Right renal cortex interstitium (tissue), 3 donors: ENCODE measurements around the gene IFIH1. TPM values are rescaled to one million over a fixed set of nuclear protein-coding genes. Genes with fewer than 3 reads are reported as not detected.

Experiments
- DNase-seq, 3 donors: peaks; one replicate each; pipeline ENCODE4 v3.0.0-alpha.2; 2013; ENCODE audit warnings: low read depth in 3 of 3, low spot score in 2 of 3
- polyA plus RNA-seq, 3 donors: library from polyadenylated mRNA; unstranded; fragments of 120-200 nt; gene quantifications; one replicate each; pipeline ENCODE4 v1.2.1, GENCODE V29; 2013; ENCODE audit not compliant: insufficient read length in 3 of 3

IFIH1 gene
- polyA plus RNA-seq, 3 donors: 7.9 to 8.4 (median 8.3) TPM

DNA sequence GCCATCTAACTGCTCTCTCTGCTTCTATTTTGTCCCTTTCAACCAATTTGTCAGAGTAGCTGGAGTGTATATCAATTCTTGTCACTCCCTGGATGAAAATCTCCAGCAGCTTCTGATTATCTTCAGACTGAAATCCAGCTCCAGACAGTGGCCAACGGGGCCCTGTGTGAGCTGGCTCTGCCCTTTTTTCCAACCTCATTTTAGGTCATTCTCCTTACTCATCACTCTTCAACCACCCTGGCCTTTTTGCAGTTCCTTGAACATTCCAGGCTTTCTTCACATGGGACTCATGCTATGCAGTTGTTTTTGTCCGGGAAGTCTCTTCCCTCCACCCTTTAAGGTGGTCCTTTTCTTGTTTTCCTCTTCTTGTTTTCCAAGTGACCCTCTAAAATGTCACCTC lies 59.8 kb downstream of the IFIH1 start:
- no peak for DNase-seq

DNA sequence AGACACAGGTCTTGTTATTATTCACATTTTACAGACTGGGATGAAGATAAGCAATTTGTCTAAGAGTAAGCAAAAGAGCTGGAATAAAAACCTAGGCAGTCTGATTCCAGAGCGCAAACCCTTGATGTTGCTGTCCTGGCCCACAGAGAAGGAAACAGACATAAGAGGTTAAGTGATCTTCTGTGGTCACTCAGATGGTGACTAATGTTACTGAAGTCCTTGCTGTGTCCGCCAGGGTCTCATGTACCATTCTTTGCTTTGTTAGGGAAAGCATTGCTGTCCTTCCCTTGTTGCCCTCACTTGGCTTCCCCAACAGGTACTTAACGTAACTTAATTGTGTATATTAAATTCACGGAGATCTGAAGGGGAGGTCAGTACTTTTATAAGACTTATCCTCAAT lies 60.3 kb downstream of the IFIH1 start:
- no peak for DNase-seq

DNA sequence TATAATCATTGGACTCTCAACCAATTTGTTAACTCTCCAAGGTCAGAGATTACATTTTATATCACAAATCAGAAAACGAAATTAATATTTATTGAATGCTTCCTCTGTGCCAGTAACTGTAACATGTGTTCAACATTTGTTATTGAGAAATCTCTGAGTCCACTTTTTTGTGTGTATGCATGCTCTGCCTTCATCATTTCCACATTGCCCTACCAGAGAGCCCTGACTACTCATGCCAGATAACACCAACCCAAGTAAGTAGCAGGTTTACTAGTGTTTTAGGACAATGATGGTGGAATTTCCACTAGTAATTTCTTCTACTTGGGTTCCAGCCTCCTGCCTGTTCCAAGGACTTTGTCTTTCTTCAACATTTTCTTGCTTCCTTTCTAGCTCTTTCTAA lies 61.1 kb downstream of the IFIH1 start:
- no peak for DNase-seq

DNA sequence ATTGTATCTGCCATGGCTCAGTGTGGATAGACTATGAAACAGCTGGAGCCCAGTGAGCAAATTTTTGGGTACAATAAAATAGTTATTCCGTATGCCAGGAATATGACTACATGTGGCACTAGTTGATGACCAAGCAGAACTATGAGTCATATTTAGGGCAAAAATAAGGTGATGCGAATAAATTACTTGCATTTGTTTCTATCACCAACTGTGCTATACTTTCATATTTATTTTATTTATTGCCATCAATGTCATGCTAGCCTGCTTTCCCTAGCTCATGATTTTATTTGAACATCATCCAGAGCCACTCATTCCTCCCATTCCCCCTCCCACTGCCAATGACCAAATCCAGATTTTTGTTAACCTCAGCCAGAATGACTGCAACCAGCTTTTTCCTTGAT lies 61.9 kb downstream of the IFIH1 start:
- DNase-seq: no peak

DNA sequence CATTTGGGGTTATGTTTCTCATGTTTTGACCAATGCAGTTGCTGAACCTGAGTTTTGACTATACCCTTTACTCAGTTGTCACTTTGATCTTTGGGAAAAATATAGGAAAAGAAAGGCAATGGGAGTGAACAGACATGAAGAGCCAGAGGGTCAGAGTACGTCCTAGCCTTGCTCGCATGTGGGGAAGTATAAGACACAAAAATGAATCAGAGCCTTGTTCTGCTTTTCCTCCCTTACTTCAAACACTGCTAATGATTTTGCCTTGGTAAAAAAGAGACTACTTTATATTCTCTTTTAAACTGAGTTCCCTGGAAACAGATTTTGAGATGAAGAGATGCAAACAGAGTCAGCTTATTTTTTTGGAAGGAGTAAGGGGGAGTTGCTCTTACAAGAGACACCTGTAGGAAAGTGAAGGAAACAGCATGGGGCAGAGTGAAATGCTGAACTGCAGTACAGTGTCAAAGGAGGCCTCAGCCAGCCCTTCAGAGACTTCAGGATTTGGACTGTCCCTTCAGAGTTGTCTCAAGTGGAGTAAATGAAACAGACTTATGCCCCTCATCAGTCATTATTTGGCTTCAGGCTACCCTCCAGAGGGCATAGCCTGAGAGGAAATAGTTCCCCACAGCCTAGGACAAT lies 64.1 kb downstream of the IFIH1 start:
- DNase-seq: no peak

DNA sequence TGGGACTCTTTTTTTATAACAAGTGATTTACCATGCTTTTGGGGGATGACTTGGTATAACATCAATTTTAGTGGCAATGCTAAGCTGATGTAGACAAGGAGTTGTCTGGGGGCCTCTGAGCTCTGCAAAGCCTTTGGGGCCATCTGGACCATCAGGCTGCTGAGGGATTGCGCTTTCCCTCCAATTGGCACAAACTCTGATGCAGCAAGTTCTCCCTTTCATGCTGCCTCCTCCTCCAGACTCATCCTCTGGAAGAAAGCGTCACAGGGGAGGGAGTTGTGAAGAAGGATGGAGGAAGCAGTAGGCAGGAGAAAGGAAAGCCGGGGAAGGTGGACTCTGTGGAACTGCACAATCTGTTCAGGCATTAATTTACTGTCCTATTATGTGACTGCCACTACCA lies 65.0 kb downstream of the IFIH1 start:
- DNase-seq: no peak

DNA sequence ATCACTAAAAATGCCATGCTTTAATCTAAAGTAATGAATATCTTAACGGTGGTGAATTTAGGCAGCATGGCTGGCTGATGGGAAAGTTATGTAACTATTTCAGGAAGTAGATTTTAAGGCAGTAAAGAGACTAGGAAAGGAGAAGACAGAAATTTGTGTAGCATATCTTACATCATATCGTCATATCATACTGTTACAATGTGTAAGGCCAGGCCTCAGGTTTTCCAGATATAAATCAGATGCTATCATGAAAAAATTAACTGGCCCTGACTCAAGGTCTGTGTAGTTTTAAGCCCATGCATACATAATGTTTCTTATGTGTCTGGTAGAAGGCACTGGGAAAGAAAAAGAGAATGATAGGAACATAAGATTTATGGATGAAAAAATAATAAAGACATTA lies 66.3 kb downstream of the IFIH1 start:
- no peak for DNase-seq

DNA sequence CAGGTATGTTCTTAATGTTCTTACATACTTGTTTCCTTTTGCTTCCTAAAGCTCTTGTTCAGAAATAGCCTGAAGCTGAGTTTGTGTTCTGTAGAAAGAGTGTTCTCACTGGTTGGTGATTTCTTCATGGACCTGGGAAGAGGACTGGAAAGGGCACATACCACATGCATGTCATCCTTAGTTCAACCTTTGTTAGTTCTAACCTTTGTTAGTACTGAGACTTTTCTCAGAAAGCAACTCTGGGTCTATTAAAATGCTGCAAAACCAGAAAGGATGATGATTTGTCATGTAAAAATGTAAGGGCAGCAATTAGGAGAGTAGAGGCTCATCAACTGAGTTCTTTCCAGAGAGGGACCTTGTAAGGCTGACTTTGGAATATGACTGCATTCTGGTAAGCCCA lies 72.7 kb downstream of the IFIH1 start:
- no peak for DNase-seq

DNA sequence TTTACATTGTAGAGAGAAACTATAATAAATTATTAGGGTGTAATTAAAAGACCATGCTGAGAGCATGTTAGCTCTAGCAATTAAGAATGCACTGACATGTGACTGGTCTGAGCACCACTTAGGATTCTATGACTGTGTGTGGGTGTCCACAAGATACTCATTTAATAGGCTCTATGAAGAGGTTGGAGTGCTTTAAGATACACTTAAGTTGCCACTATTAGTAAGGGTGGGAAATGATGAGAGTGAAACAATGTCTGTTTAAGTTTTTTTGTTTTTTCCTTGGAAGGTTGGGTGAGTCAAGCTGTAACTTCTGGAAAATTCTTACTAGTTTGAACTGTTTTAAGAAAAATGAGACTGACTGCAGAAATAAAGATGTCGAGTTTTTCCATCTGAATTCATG lies 73.4 kb downstream of the IFIH1 start:
- DNase-seq: no peak

DNA sequence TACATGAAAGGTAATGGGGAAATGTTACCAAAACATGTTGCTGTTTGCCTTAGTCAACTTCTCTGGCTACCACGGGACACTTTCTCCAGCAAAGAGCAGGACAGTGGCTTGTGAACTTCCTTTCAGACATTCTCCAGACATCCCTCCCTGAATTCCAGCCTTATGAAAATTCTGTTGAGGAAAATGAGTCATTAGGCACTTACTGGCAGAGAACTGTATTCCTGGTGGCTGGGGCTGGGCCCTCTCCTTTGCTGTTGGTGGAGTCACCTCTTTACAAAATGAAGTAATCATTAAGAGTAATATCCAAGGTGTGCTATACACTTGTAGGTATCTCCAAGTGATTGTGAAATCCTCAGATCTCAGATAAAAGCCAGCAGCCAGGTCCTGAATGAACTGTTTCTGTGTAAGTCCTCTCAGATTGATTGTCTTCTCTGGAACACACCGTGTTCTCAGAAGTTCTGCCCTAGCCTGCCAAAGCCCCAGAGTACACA lies 73.9 kb downstream of the IFIH1 start:
- DNase-seq: no peak

DNA sequence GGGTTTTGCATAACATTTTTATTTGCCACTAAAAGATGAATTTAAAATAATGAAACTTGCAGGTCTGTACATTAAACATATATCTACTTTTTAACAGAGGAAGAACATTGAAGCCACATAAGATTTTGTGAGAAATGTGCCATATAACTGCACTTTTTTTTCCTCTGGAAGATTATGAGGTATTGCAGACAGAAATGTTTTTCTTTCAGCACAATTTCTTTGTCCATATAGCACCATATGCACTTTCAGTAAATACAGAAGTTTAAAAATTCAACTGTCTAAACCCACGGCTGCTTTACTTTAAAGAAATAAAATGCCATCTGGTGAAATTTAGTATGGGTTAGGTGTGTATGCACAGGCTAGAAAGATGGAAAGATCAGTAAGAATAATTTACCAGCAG lies 74.8 kb downstream of the IFIH1 start:
- DNase-seq: no peak

DNA sequence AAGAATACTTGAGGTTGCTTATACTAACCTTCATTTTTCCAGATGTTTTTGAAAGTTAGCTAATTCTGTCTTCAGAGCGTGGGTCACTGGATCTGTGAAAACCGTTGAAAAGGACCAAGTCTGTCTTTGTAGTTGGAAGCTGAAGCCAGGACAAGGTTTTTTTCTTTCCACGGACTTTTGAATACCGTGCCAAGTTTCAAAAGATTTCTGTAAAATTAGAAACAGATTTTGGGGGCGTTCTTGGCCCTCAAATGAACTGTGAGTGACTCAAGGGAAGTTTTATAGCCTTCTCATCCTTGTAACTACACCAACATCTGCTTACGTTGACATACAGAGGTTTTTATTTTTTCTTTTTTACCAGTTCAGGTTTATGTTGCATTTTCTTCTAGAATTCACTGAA lies 75.2 kb downstream of the IFIH1 start, which contains the start of gene FAP:
TSS of gene FAP (minus strand) at position 152 of the 400 bp plus-strand sequence. CDS start at position 34, 118 bp downstream.
- no peak for DNase-seq

DNA sequence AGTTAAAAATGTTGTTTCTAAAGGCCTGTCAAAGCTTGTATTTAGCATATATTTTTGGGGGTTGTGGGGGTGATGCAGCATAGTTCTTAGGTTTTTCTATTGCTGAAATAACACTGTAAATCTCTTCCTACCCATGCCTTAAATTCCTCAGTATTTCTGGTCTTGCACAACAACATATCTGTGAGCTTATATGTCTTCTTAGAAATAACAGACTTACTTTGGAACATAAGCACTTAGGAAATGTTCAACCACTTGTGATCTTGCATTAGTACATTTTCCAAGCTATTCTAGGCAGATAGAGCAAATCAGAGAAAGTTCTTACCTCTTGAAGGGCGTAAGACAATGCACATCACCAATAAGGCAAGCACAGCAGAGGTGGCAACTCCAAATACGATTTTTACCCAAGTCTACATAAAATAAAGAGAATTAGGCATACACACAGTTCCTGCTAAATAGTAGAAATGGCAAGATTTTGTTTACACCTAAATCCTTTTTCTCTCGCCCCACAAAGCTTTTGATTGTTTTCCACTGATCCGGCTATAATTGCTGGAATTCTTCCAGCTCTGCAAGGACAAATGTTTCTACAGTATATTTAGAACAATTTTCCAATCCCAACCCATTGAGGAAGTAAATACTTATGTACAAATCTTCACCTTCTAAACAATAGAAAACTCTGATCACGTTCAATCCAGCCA lies 75.8 kb downstream of the IFIH1 start:
- DNase-seq: no peak

DNA sequence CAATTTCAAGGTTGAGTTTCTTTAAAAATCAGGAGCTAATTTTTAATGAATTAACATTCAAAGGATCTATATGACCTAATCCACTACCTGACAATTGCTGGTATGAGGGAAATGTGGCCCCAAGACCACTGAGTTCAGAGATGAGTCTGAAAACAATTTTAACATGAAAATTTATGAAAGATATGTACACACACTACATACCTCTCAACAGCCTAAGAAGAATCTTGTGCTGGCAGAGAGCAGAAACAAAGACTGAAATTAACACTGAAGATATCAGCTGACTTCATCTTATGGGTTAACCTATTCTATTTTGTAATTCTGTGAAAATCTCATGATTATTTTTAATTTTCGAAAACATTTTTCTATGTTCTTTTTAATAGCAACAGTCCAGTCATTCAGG lies 76.9 kb downstream of the IFIH1 start:
- no peak for DNase-seq

DNA sequence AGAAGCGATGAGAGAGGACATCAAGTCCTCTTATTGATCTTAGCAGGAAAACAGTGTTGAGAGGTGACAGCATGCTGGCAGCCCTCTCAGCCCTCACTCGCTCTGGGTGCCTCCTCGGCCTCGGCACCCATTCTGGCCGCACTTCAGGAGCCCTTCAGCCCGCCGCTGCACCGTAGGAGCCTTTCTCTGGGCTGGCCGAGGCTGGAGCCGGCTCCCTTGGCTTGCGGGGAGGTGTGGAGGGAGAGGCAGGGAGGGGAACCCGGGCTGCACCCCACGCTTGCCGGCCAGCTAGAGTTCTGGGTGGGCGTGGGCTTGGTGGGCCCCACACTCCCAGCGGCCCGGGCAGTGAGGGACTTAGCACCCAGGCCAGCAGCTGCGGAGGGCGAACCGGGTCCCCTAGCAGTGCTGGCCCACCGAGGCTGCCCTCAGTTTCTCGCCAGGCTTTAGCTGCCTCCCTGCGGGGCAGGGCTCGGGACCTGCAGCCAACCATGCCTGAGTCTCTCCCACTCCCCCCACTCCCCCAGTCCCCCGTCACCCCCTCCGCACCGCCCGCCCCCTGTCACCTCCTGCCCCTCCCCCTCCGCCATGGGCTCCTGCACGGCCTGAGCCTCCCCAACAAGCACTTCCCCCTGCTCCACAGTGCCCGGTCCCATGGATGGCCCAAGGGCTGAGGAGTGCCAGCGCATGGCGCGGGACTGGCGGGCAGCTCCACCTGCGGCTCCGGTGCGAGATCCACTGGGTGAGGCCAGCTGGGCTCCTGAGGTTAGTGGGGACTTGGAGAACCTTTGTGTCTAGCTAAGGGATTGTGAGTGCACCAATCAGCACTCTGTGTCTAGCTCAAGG lies 83.6 kb downstream of the IFIH1 start:
- no peak for DNase-seq

DNA sequence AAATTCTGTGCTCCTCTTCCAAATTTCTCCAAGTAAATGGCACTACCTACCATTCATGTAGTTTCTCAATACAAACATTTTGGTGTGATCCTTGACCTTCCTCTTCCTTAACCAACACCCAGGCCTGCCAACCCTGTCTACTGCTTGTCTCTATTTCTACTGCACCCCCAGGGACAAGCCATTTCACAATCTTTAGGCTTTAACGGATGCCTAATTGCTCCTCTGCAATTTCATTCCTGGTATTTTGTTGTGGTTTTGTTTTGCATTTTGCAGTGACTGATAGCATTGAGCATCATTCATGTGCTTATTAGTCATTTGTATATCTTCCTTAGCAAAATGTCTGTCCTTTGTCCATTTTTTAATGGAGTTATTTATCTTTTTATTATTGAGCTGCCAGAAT lies 85.3 kb downstream of the IFIH1 start:
- no peak for DNase-seq

DNA sequence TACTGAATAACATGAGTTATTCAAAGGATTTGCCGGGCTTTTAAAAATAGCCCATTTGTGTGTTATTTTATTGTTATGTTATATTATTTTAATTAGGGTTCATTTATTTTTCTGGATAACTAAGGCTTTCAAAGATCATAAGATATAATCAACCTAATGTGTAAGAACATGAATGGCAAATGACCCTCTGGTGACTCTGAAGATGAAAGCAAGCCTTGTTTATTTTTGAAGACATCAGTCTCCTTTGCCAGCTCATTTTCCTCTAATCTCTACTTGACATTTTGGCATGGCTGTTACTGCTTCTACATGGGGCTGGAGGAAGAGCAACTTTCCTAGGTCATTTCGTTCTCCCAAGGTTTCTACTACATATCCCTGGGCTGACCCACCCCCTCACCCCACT lies 85.8 kb downstream of the IFIH1 start:
- no peak for DNase-seq

DNA sequence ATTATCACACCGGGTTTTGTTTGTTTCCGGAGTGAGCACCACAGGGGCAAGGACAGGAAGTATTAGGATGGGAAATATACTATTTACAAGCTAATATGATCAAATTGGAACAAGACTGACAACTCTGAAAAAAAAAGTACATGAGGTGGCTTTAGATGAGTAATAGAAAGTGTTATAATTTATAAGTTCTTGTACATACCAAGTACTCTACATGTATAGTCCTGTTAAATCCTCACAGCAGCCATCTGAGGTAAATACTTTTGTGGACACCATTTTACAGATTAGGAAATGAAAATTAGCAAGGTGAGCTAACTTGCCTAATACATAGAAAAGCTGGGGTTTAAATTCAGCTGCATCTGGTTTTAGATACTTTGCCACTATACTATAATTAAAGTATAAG lies 86.5 kb downstream of the IFIH1 start:
- DNase-seq: no peak

DNA sequence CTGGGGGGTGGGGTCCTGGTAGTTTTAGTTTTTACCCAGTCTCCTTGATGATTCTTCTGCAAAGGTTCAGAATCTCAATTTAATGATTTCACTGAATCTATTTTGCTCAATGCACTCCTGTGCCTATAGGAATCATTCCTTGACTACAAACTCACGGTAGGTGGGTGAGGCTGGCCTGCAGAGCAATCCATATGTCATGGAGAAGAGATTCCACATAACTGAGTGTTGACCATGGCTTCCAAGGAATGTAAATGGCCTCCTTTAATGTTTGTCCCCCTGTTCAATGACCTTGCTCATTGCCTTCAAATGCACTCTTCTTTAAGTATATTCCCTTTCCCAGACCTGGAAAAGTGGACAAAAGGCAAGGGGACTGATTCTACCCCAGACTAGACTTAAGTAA lies 87.7 kb downstream of the IFIH1 start:
- no peak for DNase-seq

DNA sequence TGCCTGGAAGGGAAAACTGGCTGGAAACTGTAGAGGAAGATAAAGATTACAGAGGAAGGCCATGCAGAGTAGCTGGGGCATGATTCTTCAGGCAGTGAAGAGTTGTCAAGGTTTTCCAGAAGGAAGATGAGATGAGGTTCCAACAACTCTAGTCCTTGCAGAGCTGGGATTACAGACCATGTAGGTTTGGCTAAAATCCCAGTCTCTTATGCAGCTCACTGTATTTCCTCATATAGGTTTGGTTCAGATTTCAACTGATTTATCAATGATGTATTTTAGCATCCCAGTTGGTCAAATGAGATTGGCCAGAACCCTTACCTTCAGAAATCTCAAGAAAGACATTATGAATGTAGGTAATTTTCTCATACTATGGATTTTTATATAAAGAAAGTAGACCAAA lies 91.6 kb downstream of the IFIH1 start:
- DNase-seq: no peak

DNA sequence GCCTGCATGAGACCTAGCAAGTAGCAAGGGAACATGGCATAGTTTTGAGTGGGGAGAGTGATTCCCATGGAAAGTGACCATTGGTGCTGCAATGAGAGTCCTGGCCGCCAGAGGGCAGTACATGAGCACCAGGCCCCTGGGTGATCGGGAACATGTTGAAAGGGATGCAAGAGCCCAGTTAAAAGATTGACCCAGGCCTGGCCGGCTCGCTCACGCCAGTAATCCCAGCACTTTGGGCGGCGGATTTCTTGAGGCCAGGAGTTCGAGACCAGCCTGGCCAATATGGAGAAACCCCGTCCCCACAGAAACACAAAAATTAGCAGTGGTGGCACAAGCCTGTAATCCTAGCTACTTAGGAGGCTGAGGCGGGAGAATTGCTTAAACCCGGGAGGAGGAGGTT lies 97.4 kb downstream of the IFIH1 start:
- DNase-seq: no peak

DNA sequence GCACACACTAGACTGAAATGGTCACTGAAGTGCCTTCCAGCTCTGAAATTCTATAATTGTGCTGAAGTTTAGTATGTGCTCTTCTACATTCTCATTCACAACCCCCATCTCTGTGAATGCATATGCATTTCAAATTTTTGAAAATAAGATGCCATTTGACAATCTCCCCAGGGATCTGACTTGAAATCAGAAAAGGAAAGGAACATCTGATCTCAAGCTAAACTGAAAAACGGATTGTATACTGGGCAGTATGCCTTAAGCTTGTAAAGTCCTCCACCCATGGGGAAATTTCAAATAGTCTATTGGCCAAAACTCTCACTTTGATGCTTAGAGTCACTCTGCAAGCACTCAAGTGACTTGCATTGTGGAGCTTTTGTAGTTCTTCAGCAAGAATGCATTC lies 98.1 kb downstream of the IFIH1 start:
- no peak for DNase-seq
